Gastrocnemius medialis (tissue), 4 donors: Measurements from ENCODE around the gene SPTLC3. TPM values are rescaled to one million over a fixed set of nuclear protein-coding genes. Genes with fewer than 3 reads are reported as not detected.

ENCODE experiments used
- ATAC-seq, 2 donors: fragments of 150-250 bp; one replicate each; pipeline ENCODE4 v1.9.1; 2016
- DNase-seq, 2 donors: peaks; one replicate each; pipeline ENCODE4 v3.0.0-alpha.2; 2019
- H3K27ac ChIP-seq, 4 donors: fragments of 200-600 bp; sonication (generic); 1 replicate in 1 of 4; 2 replicates in 3 of 4; pipeline ENCODE4 v1.5.1; 2016 to 2018; ENCODE audit warnings: mild to moderate bottlenecking in 2 of 4, moderate library complexity in 1 of 4
- H3K27me3 ChIP-seq, 3 donors: fragments of 200-600 bp; sonication (generic) in 2 of 3; 1 replicate in 1 of 3; 2 replicates in 2 of 3; pipeline versions ENCODE4 v1.5.1 to v1.6.0; 2016 to 2019; ENCODE audit warnings: mild to moderate bottlenecking in 1 of 3, moderate library complexity in 1 of 3
- H3K36me3 ChIP-seq, 2 donors: fragments of 200-600 bp; sonication (generic) in 1 of 2; one replicate each; pipeline ENCODE4 v1.5.1; 2017 to 2018
- H3K4me1 ChIP-seq, 2 donors: fragments of 200-600 bp; sonication (generic) in 1 of 2; one replicate each; pipeline ENCODE4 v1.5.1; 2016 to 2017; ENCODE audit warnings: mild to moderate bottlenecking in 2 of 2
- H3K4me3 ChIP-seq, 4 donors: fragments of 200-600 bp; sonication (generic) in 3 of 4; 1 replicate in 1 of 4; 2 replicates in 3 of 4; pipeline ENCODE4 v1.5.1; 2016 to 2019; ENCODE audit warnings: mild to moderate bottlenecking in 2 of 4
- H3K9me3 ChIP-seq, 3 donors: fragments of 200-600 bp; sonication (generic) in 2 of 3; 1 replicate in 1 of 3; 2 replicates in 2 of 3; pipeline ENCODE4 v1.5.1; 2016 to 2019
- CTCF ChIP-seq, 5 experiments: fragments of 450-650 bp in 3 of 5; fragments of 200-600 bp in 2 of 5; sonication (generic) in 2 of 5; IDR thresholded peaks in 4 of 5; conservative IDR thresholded peaks in 1 of 5; 1 replicate in 4 of 5; 2 replicates in 1 of 5; pipeline ENCODE4 v1.5.1; 2016 to 2019; ENCODE audit warnings: antibody characterized with exemption in 5 of 5, mild to moderate bottlenecking in 3 of 5, moderate library complexity in 3 of 5
- POLR2A ChIP-seq, 2 donors: fragments of 450-650 bp; IDR thresholded peaks; one replicate each; pipeline ENCODE4 v1.6.1; 2017; ENCODE audit warnings: antibody characterized with exemption in 2 of 2, mild to moderate bottlenecking in 2 of 2, moderate library complexity in 2 of 2
- in situ Hi-C, 4 donors: fragments of 200-750 bp; cut with MboI; loops; one replicate each; pipeline versions ENCODE4 v1.15.0 to v1.8.0; 2017; ENCODE audit warnings: low sequenced_read_pairs in 4 of 4
- intact Hi-C: fragments of 100-400 bp; cut with DNase I; formaldehyde crosslinking; loops from one replicate; pipeline ENCODE4 v1.15.1; 2023; ENCODE audit warnings: low total_unique reads
- total RNA-seq, 4 donors: library from RNA; depleted of rRNA; stranded (reverse); fragments of >200 nt; gene quantifications; one replicate each; pipeline versions ENCODE4 v1.1.0 to v1.2.3, GENCODE V29; 2016

Gene SPTLC3
- 1 to 10 TPM in 3 of 4 donors, under 1 TPM in 1; 0.46 to 2.4 (median 1.2) TPM for total RNA-seq

- Histone ChIP-seq H3K27ac (peak within 1 kb of the TSS; percentile 12 to 57 (median 44)), H3K4me3 (peak within 1 kb of the TSS; percentile 36 to 48 (median 45)), H3K27me3 (no peaks in the 10 kb centered on the region), H3K4me1 (peaks cover 0 to 5% of the 10 kb centered on the region in 2 donors), H3K36me3 (no peaks in the 10 kb centered on the region), H3K9me3 (no peaks in the 10 kb centered on the region)
- DNase-seq = no peak
- in situ Hi-C loops = no loop called here
- peak in 1 of 2 donors; percentile 9 for TF ChIP-seq POLR2A (IDR thresholded peaks at IDR 0.05)
- TF ChIP-seq CTCF (IDR thresholded peaks at IDR 0.05 in 4 of 5, conservative IDR thresholded peaks at IDR 0.05 in 1 of 5) = no peak
- intact Hi-C loops = no loop called here
- peak; percentile 37 to 60 for ATAC-seq
Observed at GRCh38 chr20:13008761-13009681, at the start of gene SPTLC3. SPTLC3 (plus strand) TSS chr20:13008972; CDS start chr20:13009268, 296 bp downstream.

- Histone ChIP-seq H3K27me3 (no peaks in the 10 kb centered on the region), H3K4me3 (no peak overlapping the region), H3K9me3 (no peaks in the 10 kb centered on the region), H3K4me1 (no peaks in the 10 kb centered on the region), H3K36me3 (no peaks in the 10 kb centered on the region), H3K27ac (no peak overlapping the region)
- TF ChIP-seq CTCF (IDR thresholded peaks at IDR 0.05 in 4 of 5, conservative IDR thresholded peaks at IDR 0.05 in 1 of 5) (no peak), POLR2A (IDR thresholded peaks at IDR 0.05) (no peak)
- intact Hi-C loops = no loop called here
- DNase-seq (no peak), ATAC-seq (no peak)
- in situ Hi-C loops = no loop called here
Observed at GRCh38 chr20:12961725-12962124, 47.0 kb upstream of the SPTLC3 start.

- intact Hi-C loops = no loop called here
- no peak for ATAC-seq
- Histone ChIP-seq H3K27me3 (no peaks in the 10 kb centered on the region), H3K9me3 (no peaks in the 10 kb centered on the region), H3K27ac (no peak overlapping the region), H3K4me1 (no peaks in the 10 kb centered on the region), H3K4me3 (no peak overlapping the region), H3K36me3 (no peaks in the 10 kb centered on the region)
- TF ChIP-seq CTCF (IDR thresholded peaks at IDR 0.05 in 4 of 5, conservative IDR thresholded peaks at IDR 0.05 in 1 of 5) (no peak), POLR2A (IDR thresholded peaks at IDR 0.05) (no peak)
- in situ Hi-C loops = no loop called here
- no peak for DNase-seq
Observed at GRCh38 chr20:12962895-12963294, 45.9 kb upstream of the SPTLC3 start.

- Histone ChIP-seq H3K36me3 (no peaks in the 10 kb centered on the region), H3K4me1 (no peaks in the 10 kb centered on the region), H3K27me3 (no peaks in the 10 kb centered on the region), H3K9me3 (no peaks in the 10 kb centered on the region), H3K4me3 (no peak overlapping the region), H3K27ac (no peak overlapping the region)
- intact Hi-C loops (no loop called here), in situ Hi-C loops (no loop called here)
- TF ChIP-seq CTCF (IDR thresholded peaks at IDR 0.05 in 4 of 5, conservative IDR thresholded peaks at IDR 0.05 in 1 of 5) = no peak
- TF ChIP-seq POLR2A (IDR thresholded peaks at IDR 0.05) = no peak
- ATAC-seq (no peak), DNase-seq (no peak)
Observed at GRCh38 chr20:12963416-12963815, 45.4 kb upstream of the SPTLC3 start.
